ENCODE results near the gene PIF1.
A peak's percentile ranks its signal among the peaks of the same experiment; 100 is the strongest.
"Not testable (repeated sequence)": the region's sequence is repeated elsewhere in the genome, so short reads cannot be mapped to it uniquely, and the experiment has no call there.

PIF1 gene

GRCh38 chr15:64809649-64810496 is 15.6 kb downstream of the PIF1 start:
- FAIRE-seq (no peak), DNase-seq (ENCODE audit: low spot score) (peak; percentile 40)

- DNase-seq (ENCODE audit: low spot score): no peak
- FAIRE-seq: no peak
These were observed 16.5 kb downstream of the PIF1 start for GRCh38 chr15:64808785-64809453.

- DNase-seq (ENCODE audit: low spot score) (no peak), FAIRE-seq (no peak)
These were observed 17.7 kb downstream of the PIF1 start for GRCh38 chr15:64807751-64808222.

DNA sequence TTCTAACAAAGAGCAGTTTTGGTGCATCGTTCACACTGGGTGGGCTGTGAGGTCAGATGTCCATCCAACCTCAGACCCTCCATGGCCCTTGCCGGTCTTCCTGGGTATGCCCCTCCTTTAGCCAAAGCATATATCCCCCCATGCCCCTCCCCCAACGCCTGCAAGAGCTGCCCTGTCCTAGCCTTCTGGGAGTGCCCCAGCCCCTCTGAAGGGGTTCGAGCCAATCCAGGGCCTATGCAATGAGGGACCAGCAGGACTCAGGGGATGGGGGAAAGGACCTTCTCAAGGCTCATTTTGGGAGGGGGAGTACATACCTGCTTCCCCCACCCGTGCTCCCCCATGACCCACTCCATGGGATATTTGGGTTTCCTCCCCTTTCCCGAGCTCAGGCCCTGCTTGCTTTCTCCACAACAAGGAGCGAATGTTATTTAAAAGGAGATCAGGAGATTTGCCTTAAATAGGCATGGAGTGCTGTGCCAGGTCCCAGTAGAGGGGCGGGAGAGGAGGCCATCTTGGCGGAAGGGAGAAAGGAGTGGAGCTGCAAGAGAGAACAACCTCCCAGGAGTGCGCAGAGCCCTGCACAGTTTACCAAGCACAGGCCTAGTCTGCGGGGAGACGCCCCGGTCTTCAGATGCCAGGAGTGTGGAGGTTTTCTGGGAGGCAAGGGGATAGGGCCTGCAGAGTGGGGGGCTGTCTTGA is 18.2 kb downstream of the PIF1 start:
- DNase-seq (ENCODE audit: low spot score) (no peak), FAIRE-seq (no peak)

- no peak for FAIRE-seq
- no peak for DNase-seq (ENCODE audit: low spot score)
These were observed 18.9 kb downstream of the PIF1 start for GRCh38 chr15:64806509-64806908.

DNA sequence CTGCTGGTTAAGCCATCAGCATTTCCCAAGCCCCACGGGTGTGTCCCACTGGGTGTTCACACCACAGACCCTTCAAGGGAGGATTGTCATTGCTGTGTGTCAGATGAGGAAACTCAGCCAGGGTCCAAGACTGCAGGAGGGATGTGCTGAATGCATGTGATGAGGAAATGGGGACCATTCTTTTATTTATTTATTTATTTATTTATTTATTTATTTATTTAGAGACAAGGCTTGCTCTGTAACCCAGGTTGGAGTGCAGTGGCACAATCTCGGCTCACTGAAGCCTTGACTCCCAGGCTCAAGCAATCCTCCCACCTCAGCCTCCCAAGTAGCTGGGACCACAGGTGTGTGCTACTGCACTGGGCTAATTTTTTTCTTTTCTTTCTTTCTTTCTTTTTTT is 20.8 kb downstream of the PIF1 start:
- DNase-seq (ENCODE audit: low spot score): no peak
- FAIRE-seq: no peak

- DNase-seq (ENCODE audit: low spot score) (no peak), FAIRE-seq (no peak)
These were observed 21.9 kb downstream of the PIF1 start for GRCh38 chr15:64803526-64803925.

- no peak for FAIRE-seq
- DNase-seq (ENCODE audit: low spot score): no peak
These were observed 25.0 kb downstream of the PIF1 start for GRCh38 chr15:64800476-64800875.

- FAIRE-seq; DNase-seq (ENCODE audit: low spot score): not testable (repeated sequence)
These were observed 26.5 kb downstream of the PIF1 start for GRCh38 chr15:64798905-64799304.

DNA sequence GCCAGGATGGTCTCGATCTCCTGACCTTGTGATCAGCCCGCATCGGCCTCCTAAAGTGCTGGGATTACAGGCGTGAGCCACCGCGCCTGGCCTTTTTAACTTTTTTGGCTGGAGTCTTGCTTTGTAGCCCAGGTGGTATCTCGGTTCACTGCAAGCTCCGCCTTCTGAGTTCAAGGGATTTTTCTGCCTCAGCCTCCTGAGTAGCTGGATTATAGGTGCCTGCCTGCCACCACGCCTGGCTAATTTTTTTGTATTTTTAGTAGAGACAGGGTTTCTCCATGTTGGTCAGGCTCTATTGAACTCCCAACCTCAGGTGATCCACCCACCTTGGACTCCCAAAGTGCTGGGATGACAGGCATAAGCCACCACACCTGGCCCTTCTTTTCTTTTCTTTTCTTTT is 29.5 kb downstream of the PIF1 start:
- not testable (repeated sequence) for DNase-seq (ENCODE audit: low spot score); FAIRE-seq

- not testable (repeated sequence) for DNase-seq (ENCODE audit: low spot score); FAIRE-seq
These were observed 30.1 kb downstream of the PIF1 start for GRCh38 chr15:64795299-64795698.

DNA sequence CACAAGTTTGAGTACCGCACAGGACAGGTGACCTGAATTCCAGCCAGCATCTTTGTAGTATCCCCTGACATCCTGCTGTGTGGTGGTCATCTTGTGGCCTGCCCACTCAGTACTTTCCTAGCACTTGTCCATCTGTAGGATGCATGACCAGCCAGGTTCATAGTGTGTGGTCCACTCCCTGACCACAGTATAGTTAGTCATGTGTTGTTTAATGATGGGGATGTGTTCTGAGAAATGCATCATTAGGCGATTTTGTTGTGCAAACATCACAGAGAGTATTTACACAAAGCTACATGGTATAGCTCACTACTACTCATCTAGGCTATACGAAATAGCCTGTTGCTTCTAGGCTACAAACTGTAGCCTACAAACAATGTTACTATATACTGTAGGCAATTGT is 33.2 kb downstream of the PIF1 start:
- FAIRE-seq (no peak), DNase-seq (ENCODE audit: low spot score) (no peak)

DNA sequence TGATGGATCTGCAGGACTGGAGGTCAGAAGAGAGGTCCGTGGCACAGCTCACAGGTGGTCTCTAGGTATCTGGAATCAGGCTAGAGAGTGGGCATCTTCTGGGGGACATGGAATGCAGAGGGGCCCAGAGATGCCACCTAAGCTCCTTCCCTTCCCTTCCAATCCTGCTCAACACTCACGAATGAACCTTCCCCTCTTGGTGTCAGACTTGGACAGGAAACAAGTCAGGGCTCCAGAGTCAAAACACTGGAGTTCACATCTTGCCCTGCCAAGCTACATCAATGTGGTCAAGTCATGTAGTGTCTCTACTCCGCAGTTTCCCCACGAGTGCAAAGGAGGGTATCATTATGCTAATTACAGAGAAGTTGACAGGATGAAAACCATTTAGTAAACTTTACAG is 34.0 kb downstream of the PIF1 start:
- FAIRE-seq: no peak

DNA sequence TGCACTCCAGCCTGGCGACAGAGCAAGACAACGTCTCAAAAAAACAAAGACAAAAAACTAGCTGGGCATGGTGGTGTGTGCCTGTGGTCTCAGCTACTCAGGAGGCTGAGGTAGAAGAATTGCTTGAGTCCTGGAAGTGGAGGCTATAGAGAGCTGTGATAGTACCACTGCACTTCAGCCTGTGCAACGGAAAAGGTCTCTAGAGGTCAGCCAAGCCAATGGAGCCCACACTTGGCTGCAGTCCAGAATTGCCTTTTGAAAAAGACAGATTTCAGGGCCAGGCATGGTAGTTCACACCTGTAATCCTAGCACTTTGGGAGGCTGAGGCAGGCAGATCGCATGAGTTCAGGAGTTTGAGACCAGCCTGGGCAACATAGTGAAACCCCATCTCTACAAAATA is 41.7 kb downstream of the PIF1 start:
- FAIRE-seq: no peak

More for the DNA sequence above, 34.0 kb downstream of the PIF1 start:
- DNase-seq (ENCODE audit: low spot score): no peak

GRCh38 chr15:64782751-64783150 is 42.7 kb downstream of the PIF1 start:
- FAIRE-seq: no peak
- no peak for DNase-seq (ENCODE audit: low spot score)

More for the DNA sequence above, 41.7 kb downstream of the PIF1 start:
- no peak for DNase-seq (ENCODE audit: low spot score)

- no peak for FAIRE-seq
These were observed 44.1 kb downstream of the PIF1 start for GRCh38 chr15:64781299-64781698.

DNA sequence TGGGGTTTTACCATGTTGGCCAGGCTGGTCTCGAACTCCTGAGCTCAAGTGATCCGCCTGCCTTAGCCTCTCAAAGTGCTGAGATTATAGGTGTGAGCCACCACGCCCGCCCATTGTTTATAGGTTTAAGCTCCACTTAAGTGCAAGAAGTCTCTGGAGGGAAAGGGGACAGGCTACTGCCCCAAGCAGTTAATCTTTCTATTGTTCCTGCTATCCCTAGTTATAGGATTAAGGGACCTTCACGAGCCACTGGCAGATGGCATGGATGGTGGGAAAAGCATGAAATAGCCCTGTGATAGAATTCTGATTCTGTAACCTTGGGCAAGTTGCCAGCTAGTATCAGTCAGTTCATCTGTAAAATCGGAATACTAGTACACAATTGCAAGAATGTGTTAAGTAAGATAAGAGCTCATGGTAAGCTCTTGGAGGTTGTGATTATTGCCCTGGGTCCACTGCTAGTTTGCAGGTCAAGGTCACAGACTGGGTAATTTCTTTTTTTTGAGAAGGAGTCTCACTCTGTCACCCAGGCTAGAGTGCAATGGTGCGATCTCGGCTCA is 44.8 kb downstream of the PIF1 start:
- FAIRE-seq: no peak

More at GRCh38 chr15:64781299-64781698, 44.1 kb downstream of the PIF1 start:
- no peak for DNase-seq (ENCODE audit: low spot score)

GRCh38 chr15:64779630-64780029 is 45.8 kb downstream of the PIF1 start:
- DNase-seq (ENCODE audit: low spot score) (no peak), FAIRE-seq (no peak)

More for the DNA sequence above, 44.8 kb downstream of the PIF1 start:
- DNase-seq (ENCODE audit: low spot score): no peak

GRCh38 chr15:64779024-64779423 is 46.4 kb downstream of the PIF1 start:
- FAIRE-seq (no peak), DNase-seq (ENCODE audit: low spot score) (no peak)

DNA sequence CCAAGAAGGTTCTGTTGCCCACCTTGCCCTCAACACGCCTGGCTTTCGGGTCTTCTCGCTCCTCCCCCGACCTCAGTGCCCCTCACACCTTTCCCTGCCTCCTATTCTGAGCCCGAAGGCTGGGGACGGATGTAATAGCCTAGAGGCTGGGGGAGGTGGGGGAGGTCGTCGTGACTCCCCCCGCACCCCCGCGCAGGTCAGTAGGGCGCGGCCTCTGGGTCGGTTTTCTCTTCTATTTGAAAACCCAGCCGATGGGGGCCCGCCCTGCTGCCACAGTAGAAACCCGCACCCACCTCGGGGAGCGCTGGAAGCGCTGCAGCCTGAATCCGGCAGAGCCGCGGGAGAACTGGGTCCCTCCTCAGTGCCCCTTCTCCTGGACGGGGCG is 49.1 kb downstream of the PIF1 start:
- FAIRE-seq (no peak), DNase-seq (ENCODE audit: low spot score) (no peak)

GRCh38 chr15:64775551-64776401 is 49.7 kb downstream of the PIF1 start, which contains the start of gene RBPMS2:
Gene RBPMS2 (minus strand): TSS chr15:64775589. CDS start chr15:64775319, 270 bp downstream.
- DNase-seq (ENCODE audit: low spot score) (no peak), FAIRE-seq (no peak)

Measured in RCC 7860 (cell line).